Measurements from ENCODE around the gene CAPN13.

Gene CAPN13

GRCh38 chr2:30786923-30787685, 20.1 kb downstream of the CAPN13 start:
- DNase-seq: no peak

- DNase-seq: no peak
These were observed 22.6 kb downstream of the CAPN13 start for GRCh38 chr2:30784682-30785081.

GRCh38 chr2:30781961-30782533, 25.2 kb downstream of the CAPN13 start:
- no peak for DNase-seq

- DNase-seq: no peak
These were observed 25.8 kb downstream of the CAPN13 start for GRCh38 chr2:30781451-30781850.

GRCh38 chr2:30780776-30781330, 26.4 kb downstream of the CAPN13 start:
- DNase-seq: no peak

- DNase-seq: no peak
These were observed 28.6 kb downstream of the CAPN13 start for GRCh38 chr2:30778611-30779010.

- no peak for DNase-seq
These were observed 29.4 kb downstream of the CAPN13 start for GRCh38 chr2:30777661-30778505.

- DNase-seq: no peak
These were observed 30.2 kb downstream of the CAPN13 start for GRCh38 chr2:30776831-30777635.

GRCh38 chr2:30775833-30776232, 31.4 kb downstream of the CAPN13 start:
- no peak for DNase-seq

GRCh38 chr2:30772021-30772705, 35.1 kb downstream of the CAPN13 start:
- DNase-seq: no peak

- DNase-seq: no peak
These were observed 36.2 kb downstream of the CAPN13 start for GRCh38 chr2:30770816-30771576.

- no peak for DNase-seq
These were observed 37.3 kb downstream of the CAPN13 start for GRCh38 chr2:30769891-30770462.

- no peak for DNase-seq
These were observed 37.8 kb downstream of the CAPN13 start for GRCh38 chr2:30769481-30769780.

GRCh38 chr2:30768708-30769480, 38.4 kb downstream of the CAPN13 start:
- DNase-seq: no peak

GRCh38 chr2:30768036-30768686, 39.1 kb downstream of the CAPN13 start:
- no peak for DNase-seq

GRCh38 chr2:30766666-30767065, 40.6 kb downstream of the CAPN13 start:
- no peak for DNase-seq

GRCh38 chr2:30765876-30766470, 41.3 kb downstream of the CAPN13 start:
- DNase-seq: no peak

- DNase-seq: no peak
These were observed 42.1 kb downstream of the CAPN13 start for GRCh38 chr2:30765191-30765590.
